ENCODE results near the gene PHACTR3.
"Not testable (repeated sequence)": the region's sequence is repeated elsewhere in the genome, so short reads cannot be mapped to it uniquely, and the experiment has no call there.

The PHACTR3 gene

DNA sequence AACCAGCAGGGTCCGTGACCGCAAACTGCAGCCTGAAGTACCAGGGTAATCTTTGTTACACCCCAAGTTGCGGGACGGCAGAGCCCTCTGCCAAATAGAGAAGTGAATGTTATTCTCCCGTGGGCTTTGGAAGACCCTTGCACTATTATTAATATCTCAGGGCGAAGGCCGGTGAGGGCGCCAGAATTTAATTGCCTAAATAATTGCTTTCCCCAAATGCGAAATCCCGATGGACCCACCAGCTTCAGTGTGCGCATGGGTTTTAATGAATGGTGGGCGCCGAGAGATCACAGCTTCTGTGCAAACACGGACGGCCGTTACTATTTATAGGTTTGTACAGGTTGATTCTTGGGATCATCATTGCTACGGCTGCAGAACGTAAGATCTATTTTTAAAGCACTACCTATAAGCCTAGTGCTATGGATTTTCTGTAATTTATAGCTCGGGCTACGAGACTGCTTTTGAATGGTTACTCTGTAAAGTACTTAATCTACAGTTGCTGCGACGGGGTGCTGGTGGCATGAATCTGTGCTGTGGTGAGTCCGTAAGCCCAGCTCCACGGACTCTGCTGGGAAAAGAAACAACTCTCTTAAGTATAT lies 15.2 kb upstream of the PHACTR3 start:
- no peak for DNase-seq

DNA sequence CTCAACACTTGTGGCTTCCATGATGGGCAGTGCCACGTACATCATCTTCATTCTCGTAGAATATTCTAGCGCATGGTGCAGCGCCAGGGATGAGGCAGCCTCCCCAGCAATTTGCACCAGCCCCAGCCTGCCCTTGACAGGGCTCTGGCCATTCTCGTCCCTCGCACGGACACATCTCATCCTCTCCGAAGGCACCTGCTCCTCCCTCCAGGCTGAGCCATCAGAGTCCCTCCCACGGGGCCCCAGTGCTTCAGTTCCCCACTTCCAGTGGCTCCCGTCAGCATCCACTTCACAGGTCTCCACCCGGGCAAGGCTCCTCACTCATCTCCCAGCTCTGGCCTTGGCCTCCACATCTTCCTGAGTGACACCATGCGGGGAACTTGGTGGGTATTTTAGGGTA lies 13.3 kb upstream of the PHACTR3 start:
- DNase-seq = no peak

DNA sequence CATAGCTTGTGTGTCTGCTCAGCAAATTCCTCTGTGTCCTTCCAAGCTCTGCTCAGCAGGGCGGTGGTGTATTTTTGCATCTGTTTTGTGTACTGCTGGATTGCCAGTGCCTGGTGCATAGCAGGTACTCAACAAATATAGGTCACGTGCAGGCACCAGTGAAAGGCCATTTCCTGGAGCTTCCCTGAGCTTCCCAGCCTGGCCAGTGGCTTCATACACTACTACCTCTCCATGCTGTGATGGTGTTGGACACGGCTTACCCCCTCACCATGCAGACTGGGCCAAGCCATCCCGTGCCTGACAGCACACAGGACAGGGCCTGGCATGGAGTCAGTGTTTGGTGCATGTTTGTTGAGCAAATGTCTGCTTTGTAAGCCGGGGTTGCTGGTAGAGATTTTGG lies 7.7 kb upstream of the PHACTR3 start:
- no peak for DNase-seq

DNA sequence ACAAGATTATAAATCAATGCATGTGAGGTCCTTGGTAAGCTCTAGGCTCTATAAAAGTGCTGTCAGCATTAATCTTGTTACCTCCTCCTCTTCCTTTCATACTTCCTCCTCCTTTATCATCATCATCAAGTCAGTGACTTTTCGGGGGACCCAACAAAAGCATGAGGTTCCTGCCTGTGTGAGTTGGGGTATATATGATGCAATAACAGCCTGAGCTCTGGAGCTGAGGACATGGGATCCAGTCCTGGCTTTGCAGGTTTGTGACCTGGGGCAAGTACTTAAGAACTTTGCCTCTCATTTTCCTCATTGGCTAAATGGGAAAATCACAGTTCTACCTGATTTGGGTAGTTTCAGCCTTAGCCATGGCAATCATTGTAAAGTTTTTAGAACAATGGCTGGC lies 7.1 kb upstream of the PHACTR3 start:
- no peak for DNase-seq

DNA sequence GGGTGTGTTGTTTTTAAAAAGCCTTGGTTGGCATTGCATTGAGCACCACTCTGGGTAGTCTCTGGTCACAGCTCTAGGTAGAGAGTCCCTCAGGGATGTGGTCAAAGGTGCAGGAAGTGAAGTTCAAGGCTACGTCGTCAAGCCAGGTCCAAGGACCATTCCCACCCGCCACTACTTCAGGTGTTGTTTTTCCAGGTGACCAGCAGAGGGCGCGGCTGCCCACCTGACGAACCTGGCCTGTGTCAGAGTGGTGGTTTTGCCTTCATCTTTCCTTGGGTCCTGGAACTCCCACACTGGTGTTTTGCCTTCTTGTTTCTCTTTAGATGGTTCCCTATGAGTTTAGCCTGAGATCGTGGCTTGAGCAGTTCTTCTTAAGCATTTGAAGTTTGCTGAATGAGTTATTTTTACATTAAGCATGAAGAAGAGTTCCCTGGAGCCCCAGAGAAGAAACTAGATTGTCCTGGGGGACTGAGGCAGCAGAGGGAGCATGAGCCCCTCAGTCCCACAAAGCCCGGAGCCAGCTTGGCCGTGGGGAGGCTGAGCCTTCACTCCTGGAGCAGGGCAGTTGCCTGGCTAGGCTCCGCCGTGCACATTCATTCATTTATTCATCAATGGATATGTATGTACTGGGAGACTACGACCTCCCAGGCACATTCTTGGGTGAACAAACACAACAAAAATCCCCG lies 5.6 kb upstream of the PHACTR3 start:
- DNase-seq = peak; percentile 88

DNA sequence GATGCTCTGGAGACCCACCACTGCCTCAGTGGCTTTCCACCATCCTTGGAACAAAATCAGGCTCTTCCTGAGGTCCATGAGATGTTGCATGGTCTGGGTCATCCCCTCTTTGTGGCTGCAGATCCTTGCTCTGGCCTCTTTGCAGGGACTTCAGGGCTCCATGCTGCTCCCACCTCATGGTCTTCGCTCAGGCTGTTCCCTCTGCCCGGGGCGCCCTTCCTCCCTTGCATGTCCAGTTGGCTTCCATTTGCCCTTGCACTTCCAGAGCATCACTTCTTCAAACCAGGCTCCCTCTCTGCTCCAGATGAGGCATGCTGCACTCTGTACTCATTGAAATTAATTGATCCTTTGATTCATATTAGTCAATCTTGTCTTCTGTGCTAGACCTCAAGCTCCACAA lies 4.4 kb upstream of the PHACTR3 start:
- DNase-seq = no peak

DNA sequence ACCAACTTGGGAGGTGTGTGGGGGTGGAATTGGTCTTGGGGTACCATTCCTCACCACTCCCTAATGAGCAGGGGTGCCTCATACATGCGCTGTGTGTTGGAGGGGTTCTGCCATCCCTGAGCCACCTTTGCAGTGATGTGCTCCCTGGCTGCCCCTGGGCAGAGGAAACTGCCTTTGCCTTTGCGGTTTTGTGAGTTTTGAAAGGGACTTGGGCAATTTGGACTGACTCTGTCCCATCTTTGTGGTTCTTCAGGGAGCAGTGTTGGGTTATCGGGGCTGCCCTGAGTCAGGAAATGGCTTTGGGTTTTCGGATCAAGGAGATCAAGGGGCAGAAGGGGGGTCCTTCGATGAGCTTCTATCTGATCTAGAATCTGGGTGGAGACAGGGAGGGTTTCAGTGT lies 3.9 kb upstream of the PHACTR3 start:
- DNase-seq = no peak

DNA sequence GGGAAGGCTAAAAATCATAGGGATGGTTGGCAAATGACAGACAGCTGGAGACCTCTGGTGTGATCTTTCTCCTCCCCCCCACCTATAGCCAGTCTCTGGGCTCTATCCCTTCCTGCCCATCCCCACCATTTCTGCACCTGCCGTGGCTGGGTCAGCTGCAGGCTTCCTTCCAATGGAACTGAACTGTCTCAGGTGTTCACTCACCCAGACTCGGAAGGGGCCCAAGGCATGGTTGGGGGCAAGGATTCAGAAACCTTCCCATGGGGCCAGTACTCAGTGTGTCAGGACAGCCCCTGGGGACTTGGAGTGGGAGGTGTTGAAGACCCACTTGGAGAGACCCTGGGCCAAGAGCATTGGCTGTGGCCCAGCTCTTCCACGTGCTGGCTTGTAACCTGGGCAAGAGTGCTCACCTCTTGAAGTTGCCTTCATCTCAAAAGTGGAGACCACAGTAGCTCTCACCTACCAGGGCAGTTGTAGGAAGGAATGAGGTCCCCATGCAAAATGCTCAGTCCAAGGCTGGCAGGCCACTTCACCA lies 1.7 kb upstream of the PHACTR3 start:
- no peak for DNase-seq

DNA sequence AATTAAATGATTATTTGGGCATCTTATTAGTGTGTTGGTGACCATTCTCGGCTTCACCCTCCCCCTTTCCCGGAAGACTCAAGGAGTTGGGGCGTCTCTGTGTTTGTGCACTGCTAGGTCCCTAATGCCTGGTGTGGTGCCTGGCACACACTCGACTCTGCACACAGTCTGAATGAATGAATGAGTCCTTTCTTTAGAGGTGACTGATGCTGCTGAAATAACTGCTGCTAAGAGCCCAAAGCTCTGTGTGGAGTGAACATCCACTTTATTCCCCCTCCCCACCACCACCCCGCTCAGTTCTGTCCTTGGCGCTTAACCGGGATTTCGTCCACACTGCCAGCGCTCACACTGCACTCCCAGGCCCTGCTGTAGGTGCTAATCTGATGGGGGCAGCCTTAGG lies 1.2 kb upstream of the PHACTR3 start:
- no peak for DNase-seq

DNA sequence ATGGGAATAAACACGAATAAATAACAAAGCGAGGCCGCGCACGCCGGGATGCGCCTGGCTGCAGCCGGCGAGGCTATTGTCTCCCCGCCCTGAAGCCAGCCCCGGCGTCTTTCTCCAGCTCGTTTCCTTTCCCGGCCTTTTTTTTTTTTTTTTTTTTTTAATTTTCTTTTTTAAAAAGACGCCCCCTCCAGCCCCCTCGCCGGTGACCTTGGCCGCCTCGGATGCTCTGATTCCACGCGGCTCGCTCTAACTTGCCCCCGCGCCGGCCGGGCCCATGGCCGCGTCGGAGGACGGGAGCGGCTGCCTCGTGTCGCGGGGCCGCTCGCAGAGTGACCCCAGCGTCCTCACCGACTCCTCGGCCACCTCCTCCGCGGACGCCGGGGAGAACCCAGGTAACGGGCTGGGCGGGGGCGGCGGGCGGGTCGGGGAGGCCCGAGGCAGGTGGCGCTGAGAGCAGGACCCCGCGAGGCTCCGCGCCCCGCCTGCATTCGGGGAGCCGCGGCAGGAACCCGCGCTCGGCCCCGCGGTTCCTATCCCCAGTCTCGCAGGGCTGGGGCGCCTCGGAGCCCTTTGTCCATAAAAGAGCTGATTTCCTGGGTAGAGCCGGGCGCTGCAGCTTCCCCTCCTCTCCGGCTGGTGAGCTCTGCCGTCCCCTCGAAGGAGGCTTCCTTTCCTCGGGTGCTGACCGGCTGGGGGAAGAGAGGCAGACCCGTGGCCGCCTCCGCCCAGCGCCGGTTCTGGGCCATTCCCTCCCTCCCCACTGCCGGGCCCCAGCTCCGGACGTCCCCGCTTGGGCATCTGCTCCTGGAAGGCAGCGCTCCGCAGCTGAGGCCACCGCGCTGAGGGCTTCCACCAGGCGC lies 631 bp downstream of the PHACTR3 start:
- no peak for DNase-seq

DNA sequence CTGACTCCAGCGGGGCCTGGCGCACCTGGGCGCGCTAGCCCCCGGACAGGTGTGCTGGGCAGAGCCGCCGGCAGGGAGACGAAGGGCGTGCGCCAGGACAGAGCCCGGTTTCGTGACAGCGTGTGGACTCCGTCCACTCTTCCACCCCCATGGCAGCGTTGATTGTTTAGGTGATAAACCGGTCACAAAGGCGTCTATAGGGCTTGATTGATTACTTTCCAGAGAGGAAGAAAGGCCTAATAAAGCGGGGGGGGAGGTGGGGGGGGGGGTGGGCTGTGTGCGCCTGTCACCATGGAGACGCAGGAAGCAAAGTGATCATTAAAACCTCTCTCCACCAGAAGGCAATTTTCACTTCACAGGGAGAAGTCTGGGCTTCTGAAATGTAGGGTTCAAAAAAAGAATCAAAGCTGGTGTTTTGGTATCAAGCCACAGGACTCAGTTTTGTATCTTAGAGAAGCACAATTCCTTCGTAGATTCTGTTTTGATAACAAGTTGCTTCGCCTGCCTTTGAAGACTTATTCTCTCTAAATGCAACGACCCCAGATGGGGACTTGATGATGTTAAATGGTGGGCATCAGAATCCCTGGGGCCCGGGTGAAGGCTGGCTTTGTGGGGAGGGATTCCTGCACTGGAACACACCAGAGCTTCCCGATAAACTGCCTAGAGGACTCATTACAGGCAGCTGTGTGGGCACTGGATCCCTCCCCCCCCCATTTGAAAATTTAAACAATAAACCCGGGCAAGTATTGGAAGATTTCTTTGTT lies 1.4 kb downstream of the PHACTR3 start:
- DNase-seq = no peak

DNA sequence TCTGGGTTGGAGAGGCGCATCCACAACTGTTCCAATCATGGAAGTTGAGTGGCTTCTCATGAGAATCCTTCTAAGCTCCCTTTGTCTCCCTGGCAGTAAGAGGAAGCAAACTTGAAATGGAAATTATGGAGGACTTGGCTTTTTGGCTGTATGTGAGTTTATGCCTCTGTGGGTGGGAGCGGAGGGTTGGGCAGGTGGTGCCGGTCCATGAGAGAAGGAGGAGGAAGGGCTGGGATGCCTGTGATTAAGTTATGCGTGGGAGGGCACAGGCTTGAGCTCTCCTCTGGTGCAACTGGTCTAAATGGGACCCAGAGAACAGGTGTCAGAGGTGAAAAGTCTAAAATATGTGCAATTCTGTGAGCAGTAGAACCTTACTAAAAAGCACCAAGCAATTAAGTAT lies 2.2 kb downstream of the PHACTR3 start:
- no peak for DNase-seq

DNA sequence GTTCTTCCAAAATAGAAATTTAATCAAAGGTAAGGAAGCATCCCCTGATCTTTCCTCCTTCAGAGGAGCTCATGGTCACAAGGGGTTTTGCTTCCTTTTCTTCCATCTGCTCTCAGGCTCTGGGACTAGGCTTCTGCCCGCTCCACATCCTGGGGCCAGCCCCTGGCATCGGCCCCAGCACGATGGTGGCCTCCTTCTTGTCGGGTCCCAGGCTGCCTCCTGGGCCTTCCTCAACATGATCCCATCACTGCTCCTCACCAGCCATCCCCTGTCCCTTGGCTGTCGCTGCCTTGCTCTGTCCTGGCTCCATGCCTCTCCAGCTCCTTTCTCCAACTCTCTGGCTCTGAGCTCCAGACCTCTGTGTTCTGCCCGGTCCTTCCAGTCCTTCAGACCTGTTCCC lies 4.1 kb downstream of the PHACTR3 start:
- no peak for DNase-seq

DNA sequence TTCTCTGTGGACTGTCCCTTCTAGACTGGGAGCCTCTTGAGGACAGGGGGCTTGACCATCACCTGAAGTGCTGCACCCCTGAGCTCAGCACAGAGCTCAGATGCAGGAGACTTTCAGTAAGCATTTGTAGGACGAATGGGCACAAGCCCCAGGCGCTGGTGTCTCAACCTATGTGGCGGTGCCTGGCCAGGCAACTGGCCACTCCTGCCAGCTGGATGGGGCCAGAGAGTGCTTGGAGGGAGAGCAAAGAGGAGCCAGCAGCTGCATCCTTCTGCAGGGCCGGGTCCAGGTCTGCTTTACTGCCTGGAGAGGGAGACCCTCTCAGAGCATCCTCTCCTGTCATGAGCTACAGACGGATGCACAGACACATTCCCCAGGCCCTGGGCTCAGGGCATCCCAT lies 4.5 kb downstream of the PHACTR3 start:
- DNase-seq = no peak

DNA sequence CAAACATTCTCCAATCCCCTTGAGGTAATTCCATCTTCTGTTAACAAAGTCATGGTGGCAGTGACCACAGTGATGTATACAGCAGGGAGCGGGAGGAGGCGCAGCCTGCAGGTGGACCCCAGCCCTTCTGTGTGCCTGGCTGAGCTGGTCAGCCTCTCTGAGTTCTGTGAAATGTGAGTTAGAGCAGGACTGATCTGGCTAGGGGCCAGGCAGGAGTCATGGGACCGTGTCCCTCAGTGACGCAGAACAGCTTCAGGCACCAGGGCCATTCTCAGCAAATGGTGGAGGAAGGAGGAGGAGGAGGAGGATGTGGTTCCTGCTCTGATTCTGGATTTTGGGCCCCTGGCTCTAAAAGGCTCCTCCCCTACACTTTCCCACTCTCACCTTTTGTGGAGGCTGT lies 6.9 kb downstream of the PHACTR3 start:
- DNase-seq = no peak

DNA sequence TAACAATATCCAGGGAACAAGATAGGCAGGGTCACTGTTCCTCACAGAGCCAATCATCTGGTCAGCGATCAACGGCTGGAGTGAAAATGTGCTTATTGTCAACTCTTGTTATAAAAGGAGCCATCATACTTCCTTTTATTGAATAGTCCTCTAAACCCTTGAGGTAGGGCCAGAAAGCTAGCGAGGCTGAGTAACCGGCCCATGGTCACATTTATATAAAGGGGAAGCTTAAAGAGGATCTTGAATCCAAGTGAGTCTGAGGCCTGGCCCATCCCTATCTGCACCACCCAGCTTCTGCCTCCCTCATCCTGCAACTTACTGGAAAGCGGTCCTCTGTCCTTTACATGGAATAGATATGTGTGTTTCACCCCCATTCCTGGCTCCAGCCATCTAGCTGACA lies 9.5 kb downstream of the PHACTR3 start:
- no peak for DNase-seq

DNA sequence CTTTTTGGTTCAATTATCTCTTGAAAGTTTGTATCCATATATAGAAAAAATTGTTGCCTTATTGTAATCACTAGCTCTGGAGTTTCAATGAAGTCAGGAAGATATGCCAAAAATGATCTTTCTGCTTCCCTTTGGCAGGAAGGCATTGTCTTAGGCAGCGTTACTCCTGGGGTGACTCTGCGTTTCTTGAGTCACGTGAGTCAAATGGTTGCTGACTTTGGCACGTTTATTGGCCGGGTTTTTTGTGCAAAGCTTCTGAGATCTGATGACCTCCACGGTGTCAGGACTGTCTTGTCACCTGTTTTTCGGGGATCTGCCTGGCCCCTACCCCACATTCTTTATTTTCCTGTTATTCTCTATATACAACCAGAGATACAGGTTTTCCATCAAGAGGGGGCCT lies 10.4 kb downstream of the PHACTR3 start:
- DNase-seq = no peak

DNA sequence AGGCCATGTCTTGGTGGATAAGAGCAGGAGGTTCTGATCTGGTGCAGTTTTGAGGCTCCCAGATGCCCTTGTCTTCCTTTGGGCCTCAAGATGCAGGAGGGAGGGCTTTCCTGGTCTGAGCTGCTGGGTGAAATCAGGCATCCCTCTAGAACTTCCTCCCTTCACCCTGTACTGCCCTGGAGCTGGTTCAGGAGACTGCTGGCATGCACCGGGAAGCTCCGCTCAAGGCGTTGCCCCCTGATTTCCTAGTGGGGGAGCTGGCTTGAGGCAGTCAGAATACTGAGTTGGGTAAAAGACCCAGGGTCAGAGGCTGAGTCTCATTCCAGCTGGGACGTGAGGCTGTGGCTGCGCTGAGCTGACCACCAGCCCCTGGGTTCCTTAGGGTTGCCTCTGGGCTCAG lies 12.0 kb downstream of the PHACTR3 start:
- no peak for DNase-seq

DNA sequence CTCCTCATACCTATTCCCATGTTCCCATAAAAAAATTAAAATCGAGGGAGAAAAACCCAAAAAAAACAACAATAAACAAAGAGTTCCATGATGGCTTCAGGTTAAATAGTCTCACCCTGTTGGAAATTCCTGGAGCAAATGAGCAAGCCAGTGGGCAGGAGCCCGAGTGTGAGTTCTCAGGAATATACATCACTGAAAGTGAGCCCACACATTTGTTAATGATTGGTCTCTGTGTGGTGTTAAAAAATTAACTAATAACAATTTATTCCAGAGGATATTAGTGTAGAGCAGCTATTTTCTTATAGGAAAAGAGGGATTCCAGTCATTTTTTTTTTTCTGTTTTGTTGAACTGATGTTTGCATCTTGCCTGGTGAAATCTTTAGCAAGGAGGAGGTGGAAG lies 12.9 kb downstream of the PHACTR3 start:
- DNase-seq = no peak

DNA sequence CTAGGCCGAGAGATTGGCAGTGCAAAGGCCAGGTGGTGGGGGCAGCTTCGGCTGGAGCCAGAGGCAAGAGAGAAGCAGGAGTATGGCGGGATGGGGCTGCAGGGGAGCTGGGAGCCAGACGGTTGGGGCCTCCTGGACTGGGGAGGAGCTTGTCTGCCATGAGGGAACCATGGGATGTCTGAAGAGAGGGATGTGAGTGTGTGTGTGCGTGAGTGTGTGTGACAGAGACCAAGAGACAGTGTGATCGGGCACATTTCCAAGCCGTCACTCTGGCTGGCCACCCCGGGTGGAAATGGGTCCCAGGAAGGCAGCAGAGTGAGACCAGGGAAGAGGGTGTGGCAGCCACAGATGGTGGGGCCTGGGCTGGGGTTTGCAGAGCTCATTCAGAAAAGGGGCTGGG lies 13.8 kb downstream of the PHACTR3 start:
- no peak for DNase-seq

DNA sequence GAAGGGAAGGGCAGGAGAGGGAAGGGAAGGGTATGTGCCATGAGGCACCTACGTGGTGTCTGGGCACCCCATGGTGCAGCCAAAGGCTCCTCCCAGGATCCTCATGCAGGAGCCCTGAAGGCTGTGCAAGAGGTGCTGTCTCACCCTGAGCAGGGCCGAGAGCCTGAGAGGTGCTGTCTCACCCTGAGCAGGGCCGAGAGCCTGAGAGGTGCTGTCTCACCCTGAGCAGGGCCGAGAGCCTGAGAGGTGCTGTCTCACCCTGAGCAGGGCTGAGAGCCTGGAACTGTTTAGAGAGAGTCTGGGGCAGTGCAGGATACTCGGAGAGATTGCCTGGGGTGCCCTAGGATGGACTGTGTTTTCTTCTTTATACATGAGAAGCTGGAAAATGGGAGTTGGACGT lies 14.2 kb downstream of the PHACTR3 start:
- not testable (repeated sequence) for DNase-seq

DNA sequence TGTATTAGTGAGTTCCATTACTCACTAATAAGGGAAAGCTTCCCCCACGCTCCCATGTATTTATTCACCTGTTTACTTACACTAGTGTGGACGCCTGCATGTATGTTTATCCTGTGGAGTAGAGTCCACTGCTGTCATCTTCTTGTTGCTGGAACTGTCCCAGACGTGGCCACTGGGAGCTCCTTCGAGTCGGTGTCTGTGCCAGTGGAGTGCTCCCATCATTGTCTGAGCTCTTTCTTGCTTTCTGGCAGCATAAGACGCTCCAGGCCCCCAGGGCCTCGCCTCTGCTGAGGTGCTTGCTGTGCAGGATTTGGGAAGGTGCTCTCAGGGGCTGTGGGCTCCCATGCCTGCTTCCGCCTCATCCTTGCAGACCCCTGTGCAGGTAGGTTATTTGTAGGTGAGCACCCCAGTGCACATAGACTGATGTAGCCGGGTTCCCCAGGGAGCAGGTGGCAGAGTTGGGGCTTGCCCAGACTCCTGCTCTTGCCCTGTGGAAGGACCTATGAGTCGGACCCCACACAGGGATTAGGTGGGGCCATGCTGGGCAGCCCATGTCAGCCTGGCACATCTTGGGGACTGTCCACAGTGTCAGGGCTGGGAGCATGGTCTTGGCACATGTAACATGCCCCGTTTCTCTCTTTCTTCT lies 16.6 kb downstream of the PHACTR3 start:
- no peak for DNase-seq

DNA sequence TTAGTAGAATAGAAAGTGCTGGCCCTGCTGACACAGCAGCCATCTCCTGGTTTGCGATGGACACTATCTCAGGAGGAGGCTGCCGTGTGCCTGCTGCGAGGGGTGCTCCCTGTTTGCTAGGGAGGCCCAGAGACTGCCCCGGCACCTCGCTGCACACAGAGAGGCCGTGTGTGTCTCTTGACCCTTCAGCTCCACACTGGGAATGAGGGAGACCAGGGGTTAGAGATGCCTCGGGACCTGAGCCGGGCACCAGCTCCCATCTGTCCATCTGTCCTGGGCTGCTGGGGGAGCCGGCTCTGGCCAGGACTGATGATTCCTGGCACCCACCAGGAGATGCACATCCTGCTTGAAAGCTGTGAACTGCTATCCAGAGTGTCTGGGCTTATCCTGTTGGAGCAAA lies 18.2 kb downstream of the PHACTR3 start:
- no peak for DNase-seq
